GM18505 (cell line): ENCODE results near the gene FJX1.

Experiments used
- ATAC-seq: cut with Tn5 transposase; IDR thresholded peaks from one replicate; pipeline ENCODE4 v1.9.1; 2021; ENCODE audit not compliant: unreplicated experiment
- POLR2A ChIP-seq: IDR thresholded peaks from 4 replicates; pipeline ENCODE4 v1.6.1; 2011; ENCODE audit warnings: borderline replicate concordance; ENCODE audit not compliant: insufficient read depth, insufficient read length; ENCODE audit errors: extremely low read depth

FJX1 gene, protein sequence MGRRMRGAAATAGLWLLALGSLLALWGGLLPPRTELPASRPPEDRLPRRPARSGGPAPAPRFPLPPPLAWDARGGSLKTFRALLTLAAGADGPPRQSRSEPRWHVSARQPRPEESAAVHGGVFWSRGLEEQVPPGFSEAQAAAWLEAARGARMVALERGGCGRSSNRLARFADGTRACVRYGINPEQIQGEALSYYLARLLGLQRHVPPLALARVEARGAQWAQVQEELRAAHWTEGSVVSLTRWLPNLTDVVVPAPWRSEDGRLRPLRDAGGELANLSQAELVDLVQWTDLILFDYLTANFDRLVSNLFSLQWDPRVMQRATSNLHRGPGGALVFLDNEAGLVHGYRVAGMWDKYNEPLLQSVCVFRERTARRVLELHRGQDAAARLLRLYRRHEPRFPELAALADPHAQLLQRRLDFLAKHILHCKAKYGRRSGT

DNA sequence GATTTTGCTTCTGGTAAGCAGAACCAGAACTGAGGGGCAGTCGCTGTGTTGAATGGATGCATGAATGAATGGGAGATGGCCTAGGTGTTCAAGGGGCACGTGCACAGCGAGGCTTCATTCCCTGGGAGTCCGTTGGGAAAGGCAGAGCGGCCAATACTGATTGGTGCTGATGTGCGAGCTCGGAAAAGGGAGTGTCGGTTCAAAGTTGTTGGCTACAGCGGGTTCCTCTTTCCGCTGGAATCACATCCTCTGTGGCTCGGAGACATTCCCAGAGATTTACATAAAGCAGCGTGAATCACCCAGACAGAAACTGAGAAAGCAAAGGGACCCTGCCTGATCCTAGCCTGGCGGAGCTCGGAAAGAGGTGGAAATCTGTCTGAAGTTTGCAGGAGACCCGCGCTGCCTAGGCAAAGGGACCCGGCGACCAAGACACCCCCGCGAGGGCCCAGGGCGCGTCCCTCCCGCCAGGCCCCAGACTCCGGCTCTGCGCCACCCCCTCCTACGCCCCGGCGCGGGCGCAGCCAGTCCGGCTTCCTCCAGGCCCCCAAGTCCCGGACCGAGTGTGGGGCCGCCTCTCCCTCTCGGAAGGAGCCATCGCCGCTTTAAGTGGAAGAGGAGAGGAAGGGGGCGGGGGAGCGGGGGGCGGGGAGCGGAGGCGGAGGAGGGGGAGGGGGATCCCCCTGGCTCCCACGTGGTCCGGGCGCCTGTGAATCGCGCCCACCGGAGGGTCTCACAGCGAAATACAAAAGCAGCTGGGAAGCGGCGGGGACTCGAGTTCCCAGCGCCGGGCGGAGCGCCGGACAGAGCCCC, at the start of gene FJX1:
FJX1 (plus strand) TSS at position 774 of the 810 bp plus-strand sequence. CDS start 177 bp downstream, outside the sequence.
- no peak for TF ChIP-seq POLR2A

DNA sequence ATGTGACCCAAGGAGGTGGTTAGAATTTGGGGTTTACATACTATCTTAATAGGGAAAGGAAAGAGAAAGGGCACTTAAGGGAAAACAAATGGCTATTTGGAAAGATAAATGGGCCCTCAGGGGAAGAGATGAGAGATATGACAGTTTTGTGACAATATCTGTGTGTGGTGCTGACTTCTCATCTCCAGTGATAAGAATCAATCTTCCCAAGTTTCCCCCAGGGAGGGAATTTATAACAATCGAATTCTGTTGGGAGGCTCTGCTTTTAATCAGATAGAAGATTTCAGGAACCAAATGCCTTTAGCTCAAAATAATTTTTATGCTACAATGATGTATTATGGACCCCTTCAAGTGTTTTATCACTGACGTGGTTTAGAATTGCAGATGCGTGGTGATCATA, 46.6 kb upstream of the FJX1 start:
- ATAC-seq: no peak
- no peak for TF ChIP-seq POLR2A

More for the DNA sequence above, at the start of gene FJX1:
- ATAC-seq: peak; percentile 21

DNA sequence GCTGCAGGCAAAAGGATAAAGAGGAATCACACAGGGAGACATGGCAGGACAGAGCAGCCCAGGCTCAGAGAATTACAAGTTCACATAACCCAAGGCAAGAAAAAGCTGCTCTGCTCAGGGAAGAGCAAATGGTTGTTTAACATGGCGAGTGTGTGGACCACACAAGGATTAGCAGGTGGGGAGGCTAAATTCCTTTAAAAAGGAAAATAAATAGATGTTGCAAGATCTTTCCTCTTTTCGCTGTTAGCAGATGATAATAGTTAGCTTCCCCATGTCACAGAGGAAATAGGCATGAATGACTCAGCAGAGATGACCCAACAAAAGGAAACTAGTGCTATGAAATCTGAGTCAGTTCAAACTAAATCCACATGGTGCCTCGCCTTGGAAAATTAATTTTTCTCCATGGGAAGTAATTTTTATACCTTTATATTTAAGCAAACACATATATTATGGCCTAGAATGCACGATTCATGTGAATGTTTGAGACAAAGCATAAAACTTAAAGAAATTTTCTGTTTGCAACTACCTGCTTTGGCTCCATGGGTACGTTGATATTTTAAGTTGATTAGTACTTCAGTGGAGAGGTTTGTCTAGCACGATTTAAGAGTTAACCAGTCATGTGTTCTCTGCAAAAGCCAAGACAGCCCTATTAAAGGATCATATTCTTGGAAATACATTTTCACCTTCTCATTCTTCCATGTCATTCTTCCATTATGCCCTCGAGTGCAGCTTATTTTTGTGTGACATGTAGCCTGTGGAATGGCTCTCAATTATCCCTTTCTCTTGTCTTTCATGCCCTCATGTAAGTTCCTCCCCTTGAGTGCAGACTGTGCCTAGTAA, 38.5 kb upstream of the FJX1 start:
- TF ChIP-seq POLR2A: no peak
- no peak for ATAC-seq

DNA sequence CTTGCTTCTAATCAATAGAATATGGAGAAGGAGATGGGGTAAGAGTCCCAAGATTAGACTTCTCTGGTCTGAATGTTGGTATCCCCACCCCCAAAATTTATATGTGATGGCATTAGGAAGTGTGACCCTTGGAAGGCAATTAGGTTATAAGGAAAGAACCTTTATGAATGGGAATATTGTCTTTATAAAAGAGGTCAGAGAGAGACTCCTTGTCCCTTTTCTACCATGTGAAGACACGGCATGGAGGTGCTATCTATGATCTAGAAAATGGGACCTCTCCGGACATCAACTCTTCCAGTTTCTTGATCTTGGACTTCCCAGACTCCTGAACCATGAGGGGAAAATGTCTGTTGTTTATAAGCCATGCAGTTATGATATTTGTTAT, 37.9 kb upstream of the FJX1 start:
- ATAC-seq: no peak
- no peak for TF ChIP-seq POLR2A

DNA sequence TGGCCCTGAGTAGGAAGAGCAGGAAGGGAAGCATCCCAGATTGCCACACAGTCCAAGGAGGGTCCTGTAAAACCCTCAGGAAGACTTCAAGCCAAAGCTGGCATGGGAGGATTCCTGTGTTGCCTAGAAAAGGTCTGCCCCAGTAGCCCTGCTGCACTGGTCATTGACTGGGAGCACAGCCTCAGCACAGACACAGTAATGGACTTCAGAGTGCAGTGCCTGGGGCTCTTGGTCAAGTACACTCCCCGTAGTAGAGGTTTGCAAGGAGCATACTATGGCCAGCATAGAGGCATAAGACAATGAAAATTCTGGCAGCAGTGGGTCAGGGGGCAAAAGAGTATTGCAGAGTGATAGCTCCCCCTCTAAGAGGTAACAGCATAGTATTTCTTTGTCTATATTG, 36.2 kb upstream of the FJX1 start:
- ATAC-seq: no peak
- TF ChIP-seq POLR2A: no peak

DNA sequence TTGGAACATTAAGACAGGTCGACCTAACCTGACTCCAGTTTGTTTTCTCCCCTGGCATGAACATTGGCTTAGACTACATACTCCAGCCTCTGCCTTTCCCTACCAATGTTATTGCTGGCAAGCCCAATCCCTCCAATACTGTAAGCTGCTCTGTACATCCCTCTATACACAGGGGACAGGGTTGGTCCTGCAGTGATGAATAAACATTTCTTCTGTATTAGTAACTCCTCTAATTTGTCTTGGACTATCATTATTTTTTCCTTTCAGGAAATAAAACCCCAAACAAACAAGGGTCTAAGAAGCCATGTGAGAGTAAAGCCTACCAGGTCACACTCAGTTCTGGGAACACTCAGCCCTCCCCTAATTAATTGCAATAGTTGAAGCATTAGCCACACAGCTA, 35.1 kb upstream of the FJX1 start:
- TF ChIP-seq POLR2A: no peak
- no peak for ATAC-seq

DNA sequence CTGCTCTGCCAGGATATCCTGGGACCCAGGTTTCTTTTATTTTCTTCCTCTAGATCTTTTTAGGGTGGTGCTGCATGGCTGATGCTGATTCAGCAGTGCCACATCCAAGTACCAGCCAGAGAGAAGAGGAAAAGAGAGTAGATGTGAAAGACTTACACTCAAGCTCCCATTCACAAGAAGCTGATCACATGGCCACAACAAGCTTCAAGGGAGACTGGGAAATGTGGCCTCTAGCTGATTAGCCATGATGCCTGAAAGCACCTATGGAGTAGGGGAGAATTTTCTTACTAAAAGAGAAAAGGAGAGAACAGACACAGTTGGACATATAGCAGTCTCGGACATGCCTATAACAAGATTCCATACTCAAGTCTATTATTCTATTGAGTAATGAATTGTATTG, 34.4 kb upstream of the FJX1 start:
- no peak for TF ChIP-seq POLR2A
- no peak for ATAC-seq

DNA sequence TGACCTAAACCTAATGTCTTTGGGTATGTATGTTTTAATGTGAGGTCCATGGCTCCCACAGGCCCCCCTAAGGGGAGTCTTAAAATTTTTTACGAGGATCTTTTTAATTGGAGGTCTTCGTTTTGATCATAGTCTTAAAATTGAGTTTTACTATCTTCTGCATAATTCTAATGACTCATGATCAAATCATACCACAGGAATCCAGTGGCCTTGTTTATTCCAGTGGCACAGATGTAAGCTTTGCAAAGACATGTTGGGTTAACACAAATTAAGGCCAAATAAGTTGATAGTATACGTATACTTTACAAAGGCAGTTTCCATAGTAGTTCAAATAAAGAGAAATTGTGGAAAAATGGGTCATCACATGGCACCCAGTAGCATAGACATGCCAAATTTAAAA, 33.9 kb upstream of the FJX1 start:
- no peak for ATAC-seq
- no peak for TF ChIP-seq POLR2A

DNA sequence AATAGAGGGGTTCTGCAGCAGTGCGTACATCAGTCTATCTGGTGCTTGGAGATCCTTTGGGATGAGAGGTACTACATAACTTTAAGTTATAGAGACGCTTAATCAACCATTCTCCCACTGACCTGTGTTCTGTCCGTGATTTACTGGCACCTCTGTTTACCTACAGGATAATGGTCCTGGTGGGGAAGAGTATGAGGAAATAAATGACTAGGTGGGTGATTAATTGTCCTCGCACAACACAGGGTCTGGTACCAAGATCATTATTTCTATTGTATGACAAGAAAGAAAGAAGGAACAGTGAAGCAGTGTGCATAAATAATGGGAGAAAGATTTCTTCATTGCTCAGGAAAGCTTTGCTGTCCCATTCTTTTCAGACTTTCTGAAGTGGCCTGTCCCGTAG, 32.8 kb upstream of the FJX1 start:
- TF ChIP-seq POLR2A: no peak
- no peak for ATAC-seq

DNA sequence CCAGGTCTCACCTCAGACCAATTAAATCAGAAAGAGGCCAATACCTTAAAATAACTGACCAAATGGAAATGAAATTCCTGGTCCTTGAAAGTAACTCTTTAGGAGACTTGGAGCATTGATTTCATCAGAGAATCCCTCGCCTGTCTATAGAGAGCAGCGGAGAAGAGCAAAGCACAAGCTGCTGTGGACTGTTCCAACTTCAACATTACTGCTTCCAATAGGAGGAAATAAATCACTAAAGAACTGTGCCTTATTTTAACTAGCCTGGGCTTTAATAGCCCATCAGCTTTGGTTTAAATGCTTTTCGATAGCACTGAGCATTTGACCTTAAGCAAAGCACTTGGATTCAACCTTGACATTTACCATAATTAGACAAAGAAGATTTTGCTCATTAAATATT, 32.0 kb upstream of the FJX1 start:
- no peak for TF ChIP-seq POLR2A
- no peak for ATAC-seq

DNA sequence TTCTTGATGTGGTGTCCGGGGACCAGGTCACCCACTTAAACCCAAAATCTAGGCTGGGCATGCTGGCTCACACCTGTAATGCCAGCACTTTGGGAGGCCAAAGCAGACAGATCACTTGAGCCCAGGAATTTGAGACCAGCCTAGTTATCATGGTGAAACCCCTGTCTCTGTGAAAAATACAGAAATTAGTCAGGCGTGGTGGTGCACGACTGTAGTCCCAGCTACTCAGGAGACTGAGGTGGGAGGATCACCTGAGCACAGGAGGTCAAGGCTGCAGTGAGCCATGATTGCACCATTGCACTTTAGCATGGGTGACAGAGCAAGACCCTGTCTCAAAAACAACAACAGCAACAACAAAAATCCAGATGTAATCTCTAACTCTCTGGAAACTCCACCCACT, 30.3 kb upstream of the FJX1 start:
- no peak for ATAC-seq
- TF ChIP-seq POLR2A: no peak

DNA sequence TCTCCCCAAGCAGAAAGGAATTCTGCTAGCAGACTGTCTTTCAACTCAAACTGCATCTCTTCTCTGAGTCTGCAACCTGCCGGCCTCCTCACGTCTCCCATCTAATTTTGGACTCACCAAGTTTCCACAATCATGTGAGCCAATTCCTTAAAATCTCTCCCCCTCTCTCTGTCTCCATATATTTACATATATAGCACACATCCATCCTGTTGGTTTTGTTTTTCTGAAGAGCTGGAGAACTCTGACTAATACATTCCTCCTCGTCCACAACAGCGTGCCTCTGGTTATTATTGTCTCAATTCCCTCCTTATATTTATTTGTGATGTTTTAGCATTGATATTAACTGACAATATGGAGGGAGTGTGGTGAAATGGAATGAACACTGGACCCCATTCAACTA, 29.6 kb upstream of the FJX1 start:
- ATAC-seq: no peak
- TF ChIP-seq POLR2A: no peak

DNA sequence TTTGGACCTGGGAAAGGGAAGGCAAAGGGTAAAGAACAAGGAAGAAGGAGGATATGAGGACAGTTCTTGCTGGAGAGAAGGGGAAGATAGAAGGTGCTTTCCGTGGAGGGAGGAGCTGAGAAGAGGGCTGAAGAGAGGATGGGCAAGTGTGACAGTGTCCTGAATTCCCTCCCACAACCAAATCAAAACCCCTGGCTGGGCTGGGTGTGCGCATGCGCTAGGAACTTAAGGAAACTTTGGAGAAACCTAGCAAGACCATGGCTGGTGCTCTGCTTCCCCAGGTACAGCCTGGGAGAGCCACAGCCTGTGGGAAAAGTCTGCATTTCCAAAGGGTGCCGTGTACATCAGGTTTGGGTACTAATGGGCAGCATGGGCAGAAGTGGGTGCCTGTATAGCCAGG, 29.0 kb upstream of the FJX1 start:
- ATAC-seq: no peak
- no peak for TF ChIP-seq POLR2A

DNA sequence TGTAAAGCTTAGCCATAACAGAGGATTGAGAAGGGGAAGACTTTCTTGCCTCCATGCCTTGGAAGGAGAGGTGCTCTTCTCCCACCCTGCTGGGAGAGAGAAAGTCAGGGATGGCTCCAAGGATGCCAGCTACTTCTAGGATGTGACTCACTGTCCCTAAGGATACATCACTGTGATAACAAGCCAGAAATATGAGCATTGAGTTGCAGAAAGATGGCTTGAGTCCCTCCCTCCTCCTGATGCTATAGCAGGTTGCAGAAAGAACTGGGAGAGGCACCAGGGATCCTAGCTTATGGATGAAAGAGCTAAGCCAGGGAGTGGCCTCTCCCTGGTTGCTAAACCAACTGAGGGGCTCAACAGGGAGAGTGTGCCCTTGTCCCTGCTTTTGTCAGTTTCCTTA, 27.8 kb upstream of the FJX1 start:
- no peak for TF ChIP-seq POLR2A
- no peak for ATAC-seq

DNA sequence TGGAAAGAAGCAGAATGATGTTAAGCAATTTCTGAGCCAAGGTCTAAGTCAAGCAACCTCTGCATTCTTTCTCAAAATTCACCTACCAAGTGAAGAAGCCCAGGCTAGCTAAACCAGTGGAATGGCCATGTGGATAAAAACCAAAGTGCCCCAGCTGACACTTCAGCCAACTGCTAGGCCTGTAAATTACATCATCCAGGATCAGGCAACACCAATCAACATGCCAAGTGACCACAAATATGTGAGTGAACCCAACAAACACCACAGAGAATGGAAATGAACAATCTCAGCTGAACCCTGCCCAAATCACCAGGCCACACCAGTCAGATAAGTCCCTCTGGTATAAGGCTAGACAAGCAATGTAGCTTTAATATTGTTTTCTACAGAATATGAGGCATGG, 25.1 kb upstream of the FJX1 start:
- TF ChIP-seq POLR2A: no peak
- ATAC-seq: no peak
